Neural progenitor cell (in vitro differentiated cells): ENCODE results near the gene BCORL1.

Experiments
- CTCF ChIP-seq: fragments of 200-600 bp; sonication (generic); IDR thresholded peaks from 2 replicates; pipeline ENCODE4 v1.5.1; 2017; ENCODE audit warnings: antibody characterized with exemption, mild to moderate bottlenecking
- EZH2 ChIP-seq: fragments of 200-600 bp; sonication (generic); IDR thresholded peaks from 2 replicates; pipeline ENCODE4 v1.6.1; 2017; ENCODE audit warnings: antibody characterized with exemption, mild to moderate bottlenecking, moderate library complexity
- EZH2phosphoT487 ChIP-seq: fragments of 200-600 bp; sonication (generic); IDR thresholded peaks from 2 replicates; pipeline ENCODE4 v1.6.1; 2017; ENCODE audit warnings: antibody characterized with exemption

DNA sequence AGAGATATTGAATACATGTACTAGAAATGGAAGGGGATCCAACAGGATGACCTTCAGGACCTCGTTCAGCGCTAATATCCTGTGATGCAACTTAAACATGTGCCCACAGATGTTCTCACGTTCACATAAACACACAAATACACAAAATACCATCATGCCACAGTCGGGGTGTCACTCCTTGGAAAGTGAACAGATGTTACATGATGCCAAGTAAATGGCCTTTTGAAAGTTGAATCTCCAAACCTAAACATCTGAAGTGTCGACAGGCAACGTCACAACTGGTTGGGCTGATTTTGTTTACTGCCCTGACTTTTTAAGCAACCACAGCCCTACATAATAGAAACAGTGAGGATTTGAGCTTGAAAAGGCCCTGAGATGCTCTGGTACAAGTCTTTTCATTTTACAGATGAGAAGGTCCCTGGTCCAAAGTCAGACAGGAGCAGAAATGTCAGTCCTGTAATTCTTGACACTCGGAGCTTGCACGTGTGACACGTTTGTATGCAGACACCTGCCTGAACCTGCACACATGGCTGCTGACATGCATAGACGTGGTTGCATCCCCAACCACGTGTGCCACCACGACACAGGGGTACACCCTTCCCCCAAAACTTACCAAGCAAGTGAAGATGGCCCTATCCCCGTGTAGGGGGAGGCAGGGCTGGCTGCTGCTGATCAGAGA, 23.5 kb upstream of the BCORL1 start:
- TF ChIP-seq EZH2 (no peak), EZH2phosphoT487 (no peak), CTCF (no peak)
